Activated CD8-positive, alpha-beta memory T cell treated with anti-CD3 and anti-CD28 coated beads for 1 hour (primary cell): ENCODE results near the gene FLYWCH2.
"Not testable (repeated sequence)": the region's sequence is repeated elsewhere in the genome, so short reads cannot be mapped to it uniquely, and the experiment has no call there.

Source experiments
- DNase-seq, 2 donors: peaks; one replicate each; pipeline ENCODE4 v3.0.0-alpha.2; 2020; ENCODE audit warnings: low read depth in 1 of 2; ENCODE audit errors: extremely low read depth in 1 of 2

Gene FLYWCH2

GRCh38 chr16:2937170-2937569, 54.2 kb downstream of the FLYWCH2 start:
- DNase-seq: no peak

GRCh38 chr16:2938206-2938605, 55.2 kb downstream of the FLYWCH2 start:
- DNase-seq: no peak

GRCh38 chr16:2939968-2940367, 57.0 kb downstream of the FLYWCH2 start:
- DNase-seq: no peak

GRCh38 chr16:2942045-2942444, 59.0 kb downstream of the FLYWCH2 start:
- DNase-seq: no peak

- DNase-seq: not testable (repeated sequence)
Observed at GRCh38 chr16:2943716-2944115, 60.7 kb downstream of the FLYWCH2 start.

- DNase-seq: no peak
Observed at GRCh38 chr16:2946649-2947048, 63.6 kb downstream of the FLYWCH2 start.
